CD14-positive monocyte (primary cell): Measurements from ENCODE around the gene ODC1. TPM values are rescaled to one million over a fixed set of nuclear protein-coding genes. Genes with fewer than 3 reads are reported as not detected.
A peak's percentile ranks its signal among the peaks of the same experiment; 100 is the strongest.

Experiments used
- DNase-seq, 3 donors: peaks; one replicate each; pipeline ENCODE4 v3.0.0-alpha.2; 2011 to 2022
- H2AFZ ChIP-seq: 2 replicates; pipeline ENCODE4 v1.6.0; 2012; ENCODE audit warnings: mild to moderate bottlenecking, low read depth, low read length, inconsistent platforms; ENCODE audit not compliant: insufficient read depth, poor library complexity, severe bottlenecking
- H3K27ac ChIP-seq, 2 donors: 1 replicate in 1 of 2; 2 replicates in 1 of 2; pipeline ENCODE4 v1.5.1; 2012 to 2013; ENCODE audit warnings: low read length in 2 of 2, control low read depth in 1 of 2, inconsistent platforms in 1 of 2, low read depth in 1 of 2, mild to moderate bottlenecking in 1 of 2
- H3K27me3 ChIP-seq, 2 donors: one replicate each; pipeline versions ENCODE4 v1.6.0 to v1.6.1; 2011 to 2013; ENCODE audit warnings: low read length in 2 of 2; ENCODE audit not compliant: control insufficient read depth in 2 of 2, insufficient read depth in 2 of 2
- H3K36me3 ChIP-seq, 2 donors: replicated peaks in 1 of 2; 1 replicate in 1 of 2; 2 replicates in 1 of 2; pipeline versions ENCODE4 v1.5.1 to v1.6.1; 2012 to 2013; ENCODE audit warnings: low read length in 2 of 2, control low read depth in 1 of 2, inconsistent platforms in 1 of 2, mild to moderate bottlenecking in 1 of 2; ENCODE audit not compliant: insufficient read depth in 2 of 2, control insufficient read depth in 1 of 2
- H3K4me1 ChIP-seq, 2 donors: 1 replicate in 1 of 2; 2 replicates in 1 of 2; pipeline versions ENCODE4 v1.5.1 to v1.6.1; 2012 to 2013; ENCODE audit warnings: low read length in 2 of 2, control low read depth in 1 of 2, inconsistent platforms in 1 of 2, mild to moderate bottlenecking in 1 of 2, moderate library complexity in 1 of 2; ENCODE audit not compliant: insufficient read depth in 2 of 2, control insufficient read depth in 1 of 2
- H3K4me2 ChIP-seq: replicated peaks from 2 replicates; pipeline ENCODE3; 2012; ENCODE audit warnings: low read length, moderate library complexity, mild to moderate bottlenecking; ENCODE audit not compliant: poor library complexity, severe bottlenecking; ENCODE audit errors: extremely low read depth
- H3K4me3 ChIP-seq, 3 experiments: fragments of 200-600 bp in 1 of 3; sonication (generic) in 1 of 3; replicated peaks in 1 of 3; 1 replicate in 2 of 3; 2 replicates in 1 of 3; pipeline ENCODE4 v1.5.1; 2011 to 2013; ENCODE audit warnings: low read length in 3 of 3, mild to moderate bottlenecking in 3 of 3, control low read depth in 2 of 3, low read depth in 2 of 3, inconsistent platforms in 1 of 3, moderate library complexity in 1 of 3
- H3K79me2 ChIP-seq: 2 replicates; pipeline ENCODE4 v1.6.0; 2012; ENCODE audit warnings: mild to moderate bottlenecking, control low read depth, inconsistent platforms, low read length, moderate library complexity; ENCODE audit not compliant: insufficient read depth
- H3K9ac ChIP-seq: 2 replicates; pipeline ENCODE4 v1.6.0; 2017; ENCODE audit warnings: low read length, mild to moderate bottlenecking; ENCODE audit not compliant: insufficient read depth, poor library complexity, severe bottlenecking
- H3K9me3 ChIP-seq, 2 donors: replicated peaks in 1 of 2; 1 replicate in 1 of 2; 2 replicates in 1 of 2; pipeline versions ENCODE4 v1.5.1 to v1.6.1; 2012 to 2013; ENCODE audit warnings: low read length in 2 of 2, control low read depth in 1 of 2; ENCODE audit not compliant: control insufficient read depth in 1 of 2, insufficient read depth in 1 of 2
- H4K20me1 ChIP-seq: 2 replicates; pipeline ENCODE4 v1.6.0; 2012; ENCODE audit warnings: mild to moderate bottlenecking, low read length, control low read depth, moderate library complexity; ENCODE audit not compliant: insufficient read depth
- H3K27ac Mint-ChIP-seq, 7 donors: one replicate each; pipeline ENCODE4 v1.8.0; 2020; ENCODE audit warnings: mild to moderate bottlenecking in 7 of 7, mixed read lengths in 7 of 7, moderate library complexity in 6 of 7, inconsistent platforms in 2 of 7
- H3K27me3 Mint-ChIP-seq, 3 donors: one replicate each; pipeline ENCODE4 v1.8.0; 2021 to 2022; ENCODE audit warnings: low read depth in 3 of 3, mild to moderate bottlenecking in 3 of 3, mixed read lengths in 3 of 3, moderate library complexity in 3 of 3, inconsistent platforms in 1 of 3
- H3K36me3 Mint-ChIP-seq, 2 donors: one replicate each; pipeline ENCODE4 v1.8.0; 2020; ENCODE audit warnings: mixed read lengths in 2 of 2, inconsistent platforms in 1 of 2, mild to moderate bottlenecking in 1 of 2
- H3K4me1 Mint-ChIP-seq: one replicate; pipeline ENCODE4 v1.8.0; 2020; ENCODE audit warnings: mild to moderate bottlenecking, mixed read lengths
- H3K4me3 Mint-ChIP-seq, 2 donors: one replicate each; pipeline ENCODE4 v1.8.0; 2020; ENCODE audit warnings: mild to moderate bottlenecking in 2 of 2, mixed read lengths in 2 of 2, moderate library complexity in 1 of 2
- H3K9me3 Mint-ChIP-seq, 7 donors: one replicate each; pipeline ENCODE4 v1.8.0; 2020 to 2022; ENCODE audit warnings: mixed read lengths in 7 of 7, mild to moderate bottlenecking in 6 of 7, moderate library complexity in 6 of 7, inconsistent platforms in 2 of 7
- CTCF ChIP-seq: fragments of 200-600 bp; IDR thresholded peaks from one replicate; pipeline ENCODE4 v1.8.0; 2022; ENCODE audit warnings: antibody characterized with exemption, mild to moderate bottlenecking
- WGBS: methylation state at CpG from one replicate; pipeline ENCODE4 v1.1.5; 2013; ENCODE audit warnings: missing lambda C conversion rate; ENCODE audit not compliant: insufficient coverage; 5-methylcytosine and 5-hydroxymethylcytosine counted together
- intact Hi-C, 2 donors: fragments of 100-400 bp; cut with micrococcal nuclease; formaldehyde crosslinking; loops; one replicate each; pipeline versions ENCODE4 v1.15.0 to v1.15.1; 2023
- polyA plus RNA-seq, 3 donors: library from polyadenylated mRNA; depleted of rRNA in 1 of 3; unstranded in 2 of 3; stranded (reverse) in 1 of 3; fragments of 300-500 nt in 2 of 3; fragments of >200 nt in 1 of 3; fragmentation: Illumina TruSeq in 2 of 3; gene quantifications; 1 replicate in 2 of 3; 2 replicates in 1 of 3; pipeline ENCODE4 v1.2.3, GENCODE V29; 2012 to 2021

Gene ODC1
- polyA plus RNA-seq, 3 donors, result 22.7 to 27.3 (median 23.6) TPM

DNA sequence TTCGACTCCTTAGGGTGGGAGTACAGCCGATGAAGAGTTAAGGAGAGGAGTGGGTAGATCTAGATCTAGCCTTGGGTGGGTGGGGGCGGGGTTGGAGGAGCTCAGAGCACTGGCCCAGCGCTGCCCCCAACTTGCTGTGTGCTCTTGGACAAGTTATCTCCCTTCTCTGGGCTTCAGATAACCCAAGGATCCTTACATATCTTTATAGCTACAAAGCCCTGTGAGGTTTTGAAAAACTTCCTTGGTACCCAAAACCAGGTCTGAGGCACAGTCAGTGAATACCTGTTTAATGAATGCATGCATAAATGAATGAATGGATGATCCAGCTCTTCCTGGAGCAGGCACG, 1.3 kb upstream of the ODC1 start:
- Mint-ChIP-seq H3K27me3 (no peaks in the 10 kb centered on the region), H3K4me1 (peaks cover 39% of the 10 kb centered on the region), H3K9me3 (no peaks in the 10 kb centered on the region), H3K36me3 (peaks cover 4 to 6% of the 10 kb centered on the region in 2 donors), H3K27ac (peak overlapping the region in 2 of 7 donors; percentile 37 to 80), H3K4me3 (peak overlapping the region; percentile 72 to 80)
- WGBS, result no CpG with 5 or more reads among the region's 5 CpGs
- H3K4me1 ChIP-seq, result peaks cover 36 to 50% of the 10 kb centered on the region in 2 donors
- H3K27ac ChIP-seq, result no peak overlapping the region
- peaks cover 23% of the 10 kb centered on the region for H4K20me1 ChIP-seq
- H3K79me2 ChIP-seq, result peaks cover 19% of the 10 kb centered on the region
- no peak for DNase-seq
- peaks cover 0 to 5% of the 10 kb centered on the region in 2 donors for H3K36me3 ChIP-seq
- no peak for TF ChIP-seq CTCF
- no peaks in the 10 kb centered on the region for H3K27me3 ChIP-seq
- no peak overlapping the region for H3K9ac ChIP-seq
- H3K9me3 ChIP-seq, result no peaks in the 10 kb centered on the region
- intact Hi-C loops, result loop anchor here (5.0 to 10.0 kb wide), 2 partner anchors 327 to 495 kb away; partner anchors contain the start of genes GRHL1 (in 2 of the 2) and RRM2 (in 1 of the 2)
- H3K4me3 ChIP-seq, result peak overlapping the region; percentile 50 to 74 (median 58)
- peak overlapping the region; percentile 85 for H3K4me2 ChIP-seq
- no peak overlapping the region for H2AFZ ChIP-seq

DNA sequence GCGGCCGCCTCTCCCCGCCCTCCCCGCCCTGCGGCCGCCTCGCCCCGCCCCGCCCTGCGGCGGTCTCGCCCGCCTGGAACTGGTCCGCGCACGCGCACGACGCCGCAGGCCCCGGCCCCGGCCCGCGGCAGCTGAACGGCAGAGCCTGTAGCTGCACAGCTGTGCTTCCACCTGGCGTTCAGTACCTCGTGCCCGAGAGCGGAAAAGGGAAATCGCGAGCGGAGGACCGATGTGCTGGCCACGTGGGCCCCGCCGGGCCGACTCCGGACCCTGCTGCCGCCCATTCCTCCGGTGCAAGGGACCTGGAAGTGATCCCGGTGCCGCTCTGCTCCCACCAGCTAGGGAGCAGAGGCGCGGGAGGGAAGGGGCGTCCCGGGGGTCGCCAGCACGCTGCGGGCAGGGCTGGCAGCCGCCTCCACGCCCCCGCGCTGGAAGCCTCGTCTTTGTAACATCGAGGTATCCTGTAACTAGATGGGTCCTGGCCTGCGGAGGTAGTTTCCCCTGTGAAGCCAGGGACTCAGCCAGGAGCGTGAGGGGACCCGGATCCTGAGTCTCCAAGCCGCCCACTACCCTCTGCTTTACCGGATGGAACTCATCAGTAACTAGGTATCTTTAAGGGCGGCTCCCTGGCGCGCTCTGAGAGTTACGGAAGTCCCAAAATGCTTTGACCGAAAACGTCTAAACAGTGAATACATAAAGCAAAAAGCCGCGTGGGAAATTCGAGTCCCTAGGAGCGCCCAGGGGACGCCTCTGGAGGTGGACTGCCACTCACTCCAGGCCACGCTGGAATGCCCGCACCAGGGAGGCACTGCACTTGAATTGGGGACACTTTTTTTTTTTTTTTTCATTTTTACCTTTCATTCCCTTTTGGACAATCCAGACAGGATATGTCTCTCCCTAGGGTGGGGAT, 704 bp upstream of the ODC1 start:
- peak overlapping the region; percentile 86 for H2AFZ ChIP-seq
- H3K36me3 ChIP-seq, result peaks cover 3 to 11% of the 10 kb centered on the region in 2 donors
- intact Hi-C loops, result loop anchor here (5.0 to 10.0 kb wide), 2 partner anchors 327 to 494 kb away; partner anchors contain the start of genes GRHL1 (in 2 of the 2) and RRM2 (in 1 of the 2)
- Mint-ChIP-seq H3K9me3 (no peaks in the 10 kb centered on the region), H3K27me3 (no peaks in the 10 kb centered on the region), H3K27ac (peak overlapping the region; percentile 37 to 82 (median 68)), H3K36me3 (peaks cover 10 to 12% of the 10 kb centered on the region in 2 donors), H3K4me1 (peaks cover 40% of the 10 kb centered on the region), H3K4me3 (peak overlapping the region; percentile 72 to 80)
- peaks cover 20% of the 10 kb centered on the region for H3K79me2 ChIP-seq
- peaks cover 23% of the 10 kb centered on the region for H4K20me1 ChIP-seq
- no peaks in the 10 kb centered on the region for H3K27me3 ChIP-seq
- H3K4me2 ChIP-seq, result peak overlapping the region; percentile 85
- H3K27ac ChIP-seq, result peak overlapping the region; percentile 75 to 82
- peak; percentile 83 to 92 (median 91) for DNase-seq
- no peak for TF ChIP-seq CTCF
- peak overlapping the region; percentile 72 for H3K9ac ChIP-seq
- peak overlapping the region; percentile 50 to 74 (median 58) for H3K4me3 ChIP-seq
- WGBS, result under 1% methylated on average over 65 of the region's 73 CpGs
- no peaks in the 10 kb centered on the region for H3K9me3 ChIP-seq
- H3K4me1 ChIP-seq, result peaks cover 36 to 50% of the 10 kb centered on the region in 2 donors
